CD4-positive, alpha-beta T cell treated with Interleukin-17A for 4 hours (primary cell): ENCODE data around the gene TMEM204.

ENCODE experiments used
- DNase-seq: peaks from one replicate; pipeline ENCODE4 v3.0.0-alpha.2; 2020; ENCODE audit warnings: mixed read lengths

The TMEM204 gene

GRCh38 chr16:1539720-1540555, 6.5 kb downstream of the TMEM204 start:
- no peak for DNase-seq

- no peak for DNase-seq
These were observed 7.0 kb downstream of the TMEM204 start for GRCh38 chr16:1540556-1540855.

GRCh38 chr16:1541293-1542165, 8.1 kb downstream of the TMEM204 start:
- DNase-seq: no peak

- no peak for DNase-seq
These were observed 8.7 kb downstream of the TMEM204 start for GRCh38 chr16:1542166-1542500.

GRCh38 chr16:1542533-1542932, 9.1 kb downstream of the TMEM204 start:
- DNase-seq: no peak

- DNase-seq: peak; percentile 60
These were observed 9.8 kb downstream of the TMEM204 start for GRCh38 chr16:1543085-1543896.

- no peak for DNase-seq
These were observed 11.9 kb downstream of the TMEM204 start for GRCh38 chr16:1545044-1546040.

GRCh38 chr16:1546430-1546829, 13.0 kb downstream of the TMEM204 start:
- no peak for DNase-seq

- DNase-seq: no peak
These were observed 14.8 kb downstream of the TMEM204 start for GRCh38 chr16:1548233-1548632.

GRCh38 chr16:1548727-1549126, 15.3 kb downstream of the TMEM204 start:
- DNase-seq: no peak

- no peak for DNase-seq
These were observed 16.6 kb downstream of the TMEM204 start for GRCh38 chr16:1550069-1550468.

- DNase-seq: no peak
These were observed 17.2 kb downstream of the TMEM204 start for GRCh38 chr16:1550696-1551095.

- no peak for DNase-seq
These were observed 17.7 kb downstream of the TMEM204 start for GRCh38 chr16:1551166-1551565.

- no peak for DNase-seq
These were observed 18.7 kb downstream of the TMEM204 start for GRCh38 chr16:1552129-1552528.

- no peak for DNase-seq
These were observed 20.7 kb downstream of the TMEM204 start for GRCh38 chr16:1553946-1554825.

- no peak for DNase-seq
These were observed 21.5 kb downstream of the TMEM204 start for GRCh38 chr16:1554826-1555445.

GRCh38 chr16:1556254-1556653, 22.8 kb downstream of the TMEM204 start:
- DNase-seq: no peak

GRCh38 chr16:1557074-1557473, 23.6 kb downstream of the TMEM204 start:
- no peak for DNase-seq

GRCh38 chr16:1557576-1557975, 24.1 kb downstream of the TMEM204 start:
- no peak for DNase-seq

GRCh38 chr16:1559446-1559975, 26.0 kb downstream of the TMEM204 start:
- peak; percentile 55 for DNase-seq
